ENCODE results near the gene TSC22D4.
A peak's percentile ranks its signal among the peaks of the same experiment; 100 is the strongest.
"Not testable (repeated sequence)": the region's sequence is repeated elsewhere in the genome, so short reads cannot be mapped to it uniquely, and the experiment has no call there.

The TSC22D4 gene

DNA sequence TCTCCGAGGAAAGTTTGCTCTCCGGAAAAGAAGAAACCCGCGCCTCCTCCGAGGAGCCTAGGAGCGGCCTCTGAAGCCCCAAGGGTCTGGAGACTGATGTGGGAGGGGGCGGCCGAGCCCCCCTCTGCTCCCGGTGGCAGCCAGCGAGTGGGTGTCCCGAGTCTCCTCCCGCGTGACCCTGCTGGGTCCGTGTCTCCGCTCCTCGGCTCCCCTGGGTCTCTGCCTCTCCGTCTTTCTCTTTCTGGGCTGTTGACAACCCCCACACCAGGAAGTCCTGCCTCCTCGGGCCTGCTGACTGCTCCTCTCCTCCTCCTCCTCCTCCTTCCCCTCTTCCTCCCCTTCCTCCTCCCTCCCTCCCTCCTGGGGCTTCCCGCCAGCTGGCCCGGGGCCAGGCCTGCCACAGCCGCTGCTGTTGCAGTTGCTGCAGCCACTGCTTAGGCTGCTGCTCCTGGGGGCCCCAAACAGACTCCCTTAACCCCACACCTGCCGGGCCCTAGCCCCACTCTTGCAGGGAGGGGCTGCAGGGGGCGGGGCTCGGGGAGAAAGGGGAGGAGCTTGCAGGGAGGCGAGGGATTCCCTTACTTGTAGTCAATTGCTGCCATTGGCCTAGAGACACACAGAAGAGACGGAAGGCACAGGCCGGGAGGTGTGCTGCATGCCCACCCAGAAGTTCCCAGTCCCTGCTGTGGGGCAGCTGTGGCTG lies at the start of gene TSC22D4:
TSS of gene TSC22D4 (minus strand) at position 257 of the 703 bp plus-strand sequence. CDS start 1,176 bp downstream, outside the sequence.
- peak; percentile 75 to 98 (median 95) for DNase-seq

DNA sequence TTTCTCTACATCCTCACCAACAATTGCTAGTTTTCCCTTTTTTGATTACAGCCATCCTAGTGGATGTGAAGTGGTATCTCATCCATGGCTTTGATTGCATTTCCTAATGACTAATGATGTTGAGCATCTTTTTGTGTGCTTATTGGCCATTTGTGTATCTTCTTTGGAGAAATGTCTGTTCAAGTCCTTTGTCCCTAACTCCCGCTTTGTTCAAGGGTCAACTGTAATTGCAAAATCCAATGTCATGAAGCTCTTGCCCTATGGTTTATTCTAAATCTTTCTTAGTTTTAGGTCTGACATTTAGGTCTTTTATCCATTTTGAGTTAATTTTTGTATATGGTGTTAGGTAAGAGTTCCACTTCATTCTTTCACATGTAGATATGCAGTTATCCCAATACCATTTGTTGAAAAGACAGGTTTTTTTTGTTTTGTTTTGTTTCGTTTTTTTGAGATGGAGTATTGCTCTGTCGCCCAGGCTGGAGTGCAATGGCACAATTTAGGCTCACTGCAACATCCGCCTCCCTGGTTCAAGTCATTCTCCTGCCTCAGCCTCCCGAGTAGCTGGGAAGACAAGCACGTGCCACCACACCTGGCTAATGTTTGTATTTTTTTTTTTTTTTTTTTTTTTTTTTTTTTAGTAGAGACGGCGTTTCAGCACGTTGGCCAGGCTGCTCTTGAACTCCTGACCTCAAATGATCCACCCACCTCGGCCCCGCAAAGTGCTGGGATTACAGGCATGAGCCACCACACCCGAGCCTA lies 49.3 kb upstream of the TSC22D4 start:
- not testable (repeated sequence) for DNase-seq

DNA sequence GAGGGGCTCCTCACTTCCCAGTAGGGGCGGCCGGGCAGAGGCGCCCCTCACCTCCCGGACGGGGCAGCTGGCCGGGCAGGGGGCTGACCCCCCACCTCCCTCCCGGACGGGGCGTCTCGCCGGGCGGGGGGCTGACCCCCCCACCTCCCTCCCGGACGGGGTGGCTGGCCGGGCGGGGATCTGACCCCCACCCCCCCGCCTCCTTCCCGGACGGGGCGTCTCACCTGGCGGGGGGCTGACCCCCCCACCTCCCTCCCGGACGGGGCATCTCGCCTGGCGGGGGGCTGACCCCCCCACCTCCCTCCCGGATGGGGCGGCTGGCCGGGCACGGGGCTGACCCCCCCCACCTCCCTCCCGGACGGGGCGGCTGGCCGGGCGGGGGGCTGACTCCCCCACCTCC lies 44.2 kb upstream of the TSC22D4 start:
- not testable (repeated sequence) for DNase-seq

DNA sequence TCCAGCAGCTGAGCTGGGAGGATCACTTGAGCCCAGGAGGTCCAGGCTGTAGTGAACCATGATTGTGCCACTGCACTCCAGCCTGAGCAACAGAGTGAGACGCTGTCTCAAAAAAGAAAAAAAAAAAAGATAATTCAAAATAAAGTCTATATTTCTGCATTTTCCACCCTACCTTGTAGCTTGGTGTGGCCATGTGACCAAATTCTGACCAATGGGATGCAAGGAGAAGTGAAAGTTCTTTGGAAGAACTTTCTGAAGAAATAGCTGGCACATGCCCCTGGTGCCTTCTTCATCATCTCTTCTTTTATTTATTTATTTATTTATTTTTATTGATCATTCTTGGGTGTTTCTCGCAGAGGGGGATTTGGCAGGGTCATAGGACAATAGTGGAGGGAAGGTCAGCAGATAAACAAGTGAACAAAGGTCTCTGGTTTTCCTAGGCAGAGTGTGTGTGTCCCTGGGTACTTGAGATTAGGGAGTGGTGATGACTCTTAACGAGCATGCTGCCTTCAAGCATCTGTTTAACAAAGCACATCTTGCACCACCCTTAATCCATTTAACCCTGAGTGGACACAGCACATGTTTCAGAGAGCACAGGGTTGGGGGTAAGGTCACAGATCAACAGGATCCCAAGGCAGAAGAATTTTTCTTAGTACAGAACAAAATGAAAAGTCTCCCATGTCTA lies 43.0 kb upstream of the TSC22D4 start:
- not testable (repeated sequence) for DNase-seq

DNA sequence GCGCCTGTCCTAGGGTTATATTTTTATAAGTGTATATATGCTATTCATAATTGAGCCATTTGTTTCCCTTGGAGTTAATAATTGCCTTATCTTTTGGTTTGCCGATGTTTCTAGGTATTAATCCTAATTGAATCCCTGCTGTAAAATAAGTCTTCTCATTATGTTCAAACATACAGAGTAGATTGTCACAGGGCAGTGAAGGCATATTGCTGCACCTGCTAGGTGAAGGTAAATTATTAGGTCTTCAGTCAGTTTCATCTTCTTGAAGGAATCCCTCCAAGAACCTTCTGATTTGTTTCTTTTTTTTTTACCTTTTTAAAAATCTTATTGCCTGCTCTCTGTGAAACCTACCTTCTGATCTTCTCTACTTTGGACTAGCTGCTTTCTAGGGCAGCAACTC lies 42.1 kb upstream of the TSC22D4 start:
- DNase-seq: no peak

DNA sequence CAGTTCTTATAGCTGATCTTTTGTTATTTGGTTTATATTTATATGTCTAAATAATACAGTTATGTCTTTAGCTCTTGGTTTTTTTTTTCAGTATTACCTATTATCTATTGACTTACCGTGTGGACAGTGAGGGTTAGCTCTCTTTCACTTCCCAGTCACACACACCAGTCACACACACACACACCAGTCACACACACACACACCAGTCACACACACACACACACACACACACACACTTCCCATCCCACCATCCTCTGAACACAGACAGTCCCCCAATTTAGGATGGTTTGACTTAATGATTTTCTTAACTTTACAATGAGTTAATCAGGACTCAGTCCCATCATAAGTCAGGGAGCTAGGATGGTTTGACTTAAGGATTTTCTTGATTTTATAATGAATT lies 41.1 kb upstream of the TSC22D4 start:
- no peak for DNase-seq

DNA sequence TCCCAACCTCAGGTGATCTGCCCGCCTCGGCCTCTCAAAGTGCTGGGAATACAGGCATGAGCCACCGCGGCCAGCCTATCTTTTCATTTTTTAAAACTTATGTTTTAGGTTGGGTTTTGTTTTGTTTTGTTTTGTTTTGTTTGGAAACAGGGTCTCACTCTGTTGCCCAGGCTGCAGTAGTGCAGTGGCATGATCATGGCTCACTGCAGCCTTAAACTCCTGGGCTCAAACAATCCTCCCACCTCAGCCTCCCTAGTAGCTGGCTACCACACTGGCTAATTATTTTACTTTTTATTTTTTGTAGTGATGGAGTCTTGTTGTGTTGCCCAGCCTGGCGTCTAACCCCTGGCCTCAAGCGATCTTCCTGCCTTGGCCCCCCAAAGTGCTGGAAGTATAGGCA lies 40.6 kb upstream of the TSC22D4 start:
- no peak for DNase-seq

DNA sequence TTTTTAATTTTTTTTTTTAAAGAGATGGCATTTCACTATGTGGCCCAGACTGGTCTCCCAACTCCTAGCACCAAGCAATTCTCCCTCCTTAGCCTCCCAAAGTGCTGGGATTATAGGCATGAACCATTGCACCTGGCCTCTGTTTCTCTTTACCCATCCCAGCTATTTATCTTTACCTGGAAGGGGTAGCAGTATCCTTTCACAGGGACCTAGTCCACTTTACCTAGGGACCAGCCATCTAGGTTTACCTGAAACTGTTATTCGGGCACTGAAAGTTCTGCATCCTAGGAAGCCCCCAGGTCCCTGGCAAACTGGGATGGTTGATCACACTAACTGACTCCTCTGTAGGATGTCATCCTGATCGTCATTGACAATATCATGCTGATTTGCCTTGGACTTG lies 38.3 kb upstream of the TSC22D4 start:
- no peak for DNase-seq

DNA sequence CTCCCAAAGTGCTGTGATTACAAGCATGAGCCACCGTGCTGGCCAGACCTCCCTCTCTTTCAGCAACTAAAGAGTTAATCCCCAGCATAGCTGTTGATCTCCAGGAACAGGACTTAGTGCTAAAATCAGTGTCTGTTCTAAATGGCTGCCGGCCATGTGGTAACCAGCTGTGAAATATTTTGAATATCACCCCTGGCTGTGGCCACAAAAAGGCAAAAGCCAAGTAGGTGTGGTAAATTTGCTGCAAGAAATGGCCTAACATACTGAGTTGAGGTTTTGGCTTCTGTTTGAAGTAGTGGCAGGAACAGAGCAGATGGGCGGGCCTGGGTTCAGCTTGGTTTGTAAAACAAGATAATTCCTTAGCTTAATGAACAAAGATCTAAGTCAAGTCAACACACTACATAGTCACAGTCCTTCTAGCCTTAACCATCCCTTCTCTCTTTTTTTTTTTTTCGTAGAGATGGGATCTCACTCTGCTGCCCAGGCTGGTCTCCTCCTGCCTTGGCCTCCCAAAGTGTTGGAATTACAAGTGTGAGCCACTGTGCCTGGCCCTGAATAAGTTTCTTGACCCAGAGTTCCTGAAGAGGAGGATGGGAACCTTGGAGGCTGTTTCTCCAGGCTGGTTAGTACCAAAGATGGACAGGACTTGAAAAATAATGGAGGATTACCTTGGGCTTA lies 37.3 kb upstream of the TSC22D4 start:
- DNase-seq: no peak

DNA sequence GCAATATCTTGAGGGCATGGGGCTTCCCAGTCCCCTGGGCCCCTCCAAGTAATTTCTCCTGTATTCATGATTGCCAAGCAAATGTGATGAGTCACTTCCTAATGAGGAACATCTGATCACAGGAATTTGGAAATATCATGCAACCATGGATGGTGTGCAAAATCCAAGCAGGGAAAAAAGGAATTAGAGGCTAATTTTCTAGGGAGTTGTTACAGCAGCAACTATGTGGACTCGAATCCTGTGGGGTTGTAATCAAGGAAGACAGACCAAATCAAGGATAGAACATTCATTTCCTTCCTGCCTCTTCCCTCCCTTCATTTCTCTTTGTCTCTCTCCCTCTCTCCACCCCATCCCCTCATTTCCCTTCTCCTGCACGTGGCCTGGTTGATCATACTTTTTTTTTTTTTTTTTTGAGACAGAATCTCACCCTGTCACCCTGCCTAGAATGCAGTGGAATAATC lies 36.1 kb upstream of the TSC22D4 start:
- DNase-seq: no peak

DNA sequence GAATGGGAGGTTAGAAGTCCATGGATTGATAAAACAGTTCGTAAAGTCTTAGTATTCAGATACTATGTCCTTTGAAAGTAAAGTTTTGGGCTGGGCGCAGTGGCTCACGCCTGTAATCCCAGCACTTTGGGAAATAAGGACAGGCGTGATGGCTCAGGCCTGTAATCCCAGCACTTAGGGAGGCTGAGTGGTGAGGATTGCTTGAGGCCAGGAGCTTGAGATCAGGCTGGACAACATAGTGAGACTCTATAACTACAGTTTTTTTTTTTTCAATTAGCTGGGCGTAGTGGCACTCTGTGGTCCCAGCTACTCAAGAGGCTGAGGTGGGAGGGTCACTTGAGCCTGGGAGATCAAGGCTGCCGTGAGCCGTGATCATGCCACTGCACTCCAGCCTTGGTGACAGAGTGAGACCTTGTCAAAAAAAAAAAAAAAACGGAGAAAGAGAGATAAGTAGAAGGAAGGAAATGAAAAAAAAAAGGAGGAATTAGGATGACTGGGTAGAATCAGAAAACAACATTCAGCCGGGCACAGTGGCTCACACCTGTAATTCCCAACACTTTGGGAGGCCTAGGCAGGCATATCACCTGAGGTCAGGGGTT lies 34.3 kb upstream of the TSC22D4 start:
- no peak for DNase-seq

DNA sequence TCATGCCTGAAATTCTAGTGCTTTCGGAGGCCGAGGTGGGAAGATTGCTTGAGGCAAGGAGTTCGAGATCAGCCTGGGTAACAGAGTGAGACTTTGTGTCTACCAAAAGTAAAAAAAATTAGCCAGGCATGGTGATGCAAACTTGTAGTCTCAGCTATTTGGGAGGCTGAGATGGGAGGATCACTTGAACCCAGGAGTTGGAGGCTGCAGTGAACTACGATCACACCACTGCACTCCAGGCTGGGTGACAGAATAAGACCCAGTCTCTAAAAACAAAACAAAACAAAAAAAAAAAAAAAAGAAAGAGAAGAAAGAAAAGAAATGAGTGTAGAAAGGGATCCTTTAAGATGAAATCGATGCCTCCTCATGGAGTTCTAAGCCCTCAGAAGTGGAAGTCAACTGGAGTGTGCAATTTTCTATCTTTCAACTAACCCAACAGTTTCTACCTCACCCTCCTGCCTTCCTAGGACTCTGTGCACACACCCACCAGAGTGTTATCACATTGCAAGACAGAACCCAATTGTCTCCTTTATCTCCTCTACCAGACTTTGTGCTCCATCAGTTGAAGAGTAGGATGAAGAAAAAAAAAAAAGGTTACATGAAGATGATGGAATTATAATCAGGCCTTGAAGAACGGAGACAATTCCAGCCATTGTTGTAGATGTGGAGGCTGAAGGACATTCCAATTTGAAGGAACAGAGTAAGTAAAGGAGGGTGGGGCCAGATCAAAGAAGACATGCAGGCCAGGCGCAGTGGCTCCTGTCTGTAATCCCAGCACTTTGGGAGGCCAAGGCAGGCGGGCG lies 31.6 kb upstream of the TSC22D4 start:
- DNase-seq: no peak

DNA sequence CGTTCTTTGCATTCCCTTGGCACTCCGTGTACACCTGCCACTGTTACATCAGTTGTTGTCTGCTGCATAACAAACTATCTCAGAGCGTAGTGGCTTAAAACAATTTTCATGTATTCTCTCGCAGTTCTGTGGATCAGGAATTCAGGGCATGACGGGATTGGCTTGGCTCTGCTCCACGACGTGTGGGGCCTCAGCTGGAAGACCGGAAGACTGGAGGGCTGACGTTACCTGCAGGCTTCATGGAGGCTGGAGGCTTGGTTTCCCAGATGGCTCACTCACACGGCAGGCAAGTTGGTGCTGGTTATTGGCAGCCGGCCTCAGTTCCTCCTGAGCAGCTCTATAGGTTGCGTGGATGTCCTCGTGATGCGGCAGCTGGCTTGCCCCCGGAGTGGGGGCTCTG lies 30.2 kb upstream of the TSC22D4 start:
- peak in 1 of 51 donors; percentile 44 for DNase-seq

DNA sequence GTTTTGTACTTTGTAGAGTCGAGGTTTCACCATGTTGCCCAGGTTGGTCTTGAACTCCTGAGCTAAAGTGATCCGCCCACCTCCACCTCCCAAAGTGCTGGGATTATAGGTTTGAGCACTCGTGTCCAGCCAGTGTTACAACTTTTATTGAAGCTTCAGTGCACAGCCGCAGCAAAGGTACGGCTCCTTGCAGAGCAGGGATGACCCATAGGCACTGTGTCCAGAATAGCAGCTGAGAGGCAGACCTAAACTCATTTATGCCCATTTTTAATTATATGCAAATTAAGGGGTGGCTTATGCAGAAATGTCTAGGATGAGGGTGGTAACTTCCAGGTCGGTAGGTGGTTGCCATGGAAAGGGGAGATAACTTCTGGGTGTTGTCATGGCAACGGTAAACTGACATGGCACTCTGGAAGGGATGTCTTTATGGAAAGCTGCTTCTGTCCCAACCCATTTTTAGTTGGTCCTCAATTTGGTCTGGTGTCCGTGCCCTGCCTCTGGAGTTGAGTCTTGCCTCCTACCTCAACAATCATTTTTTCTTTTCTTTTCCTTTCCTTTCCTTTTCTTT lies 27.4 kb upstream of the TSC22D4 start:
- no peak for DNase-seq

DNA sequence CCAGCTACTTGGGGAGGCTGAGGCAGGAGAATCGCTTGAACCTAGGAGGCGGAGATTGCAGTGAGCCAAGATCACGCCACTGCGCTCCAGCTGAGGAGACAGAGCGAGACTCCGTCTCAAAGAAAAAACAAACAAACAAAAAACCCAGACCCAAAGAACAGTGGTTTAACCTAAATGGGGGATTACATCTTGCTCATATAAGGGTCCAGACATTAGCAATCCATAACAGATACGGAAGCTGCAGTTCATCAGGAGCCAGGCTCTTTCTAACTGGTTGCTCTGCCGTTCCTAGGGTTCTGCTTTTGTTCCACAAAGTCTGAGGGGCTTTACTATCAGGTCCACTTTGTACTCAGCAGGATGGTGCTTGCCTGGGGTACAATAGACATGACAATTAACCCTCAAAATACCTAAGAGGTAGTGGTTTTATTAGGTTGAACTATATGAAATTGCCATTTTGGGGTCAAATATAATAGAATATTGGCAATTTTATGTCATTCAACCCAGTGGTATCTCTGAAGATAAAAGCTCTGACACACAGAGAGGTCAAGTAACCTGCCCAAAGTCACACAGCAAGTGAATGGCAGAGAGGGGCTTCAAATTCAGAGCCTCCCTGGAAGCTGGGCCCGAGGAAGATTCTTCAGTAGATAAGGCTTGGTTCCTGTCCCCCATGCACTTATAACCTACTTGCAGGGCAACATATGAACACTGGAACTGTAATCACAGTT lies 26.0 kb upstream of the TSC22D4 start:
- no peak for DNase-seq

DNA sequence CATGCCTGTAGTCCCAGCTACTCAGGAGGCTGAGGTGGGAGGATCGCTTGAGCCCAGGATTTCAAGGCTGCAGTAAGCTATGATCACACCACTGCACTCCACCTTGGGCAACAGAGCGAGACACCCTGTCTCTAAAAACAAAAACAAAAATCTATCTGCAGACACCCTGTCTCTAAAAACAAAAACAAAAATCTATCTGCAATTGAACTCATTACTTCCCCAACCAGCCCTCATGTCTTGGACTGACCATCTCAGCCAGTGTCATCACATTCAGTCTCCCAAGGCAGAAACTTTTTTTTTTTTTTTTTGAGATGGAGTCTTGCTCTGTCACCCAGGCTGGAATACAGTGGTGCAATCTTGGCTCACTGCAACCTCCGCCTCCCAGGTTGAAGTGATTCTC lies 25.0 kb upstream of the TSC22D4 start:
- not testable (repeated sequence) for DNase-seq

DNA sequence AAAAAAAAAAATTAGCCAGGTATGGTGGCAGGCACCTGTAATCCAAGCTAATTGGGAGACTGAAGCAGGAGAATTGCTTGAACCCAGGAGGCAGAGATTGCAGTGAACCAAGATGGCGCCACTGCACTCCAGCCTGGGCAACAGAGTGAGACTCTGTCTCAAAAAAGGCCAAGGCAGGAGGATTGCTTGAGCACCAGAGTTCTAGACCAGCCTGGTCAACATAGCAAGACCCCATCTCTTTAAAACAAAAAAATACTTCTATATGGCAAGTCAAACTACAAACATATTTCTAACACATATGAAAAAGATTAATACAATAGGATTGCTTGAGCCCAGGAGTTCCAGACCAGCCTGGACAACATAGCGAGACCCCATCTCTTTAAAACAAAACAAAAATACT lies 21.7 kb upstream of the TSC22D4 start:
- not testable (repeated sequence) for DNase-seq

DNA sequence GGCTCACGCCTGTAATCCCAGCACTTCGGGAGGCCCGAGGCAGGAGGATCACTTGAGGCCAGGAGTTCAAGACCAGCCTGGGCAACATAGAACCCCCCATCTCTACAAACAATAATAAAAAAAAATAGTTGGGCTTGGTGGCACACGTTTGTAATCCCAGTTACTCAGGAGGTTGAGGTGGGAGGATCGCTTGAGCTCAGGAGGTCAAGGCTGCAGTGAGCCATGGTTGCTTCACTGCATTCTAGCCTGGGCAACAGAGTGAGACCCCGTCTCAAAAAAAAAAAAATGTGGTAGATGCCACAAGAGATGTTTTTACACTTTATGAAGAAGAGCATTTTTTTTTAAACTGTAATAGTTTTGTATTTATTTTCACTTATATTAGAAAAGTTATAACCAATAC lies 17.5 kb upstream of the TSC22D4 start:
- DNase-seq: no peak

Measured in hypothalamus (tissue), 51 donors.